ENCODE results near the gene TMEM18.
A peak's percentile ranks its signal among the peaks of the same experiment; 100 is the strongest.

Gene TMEM18

DNA sequence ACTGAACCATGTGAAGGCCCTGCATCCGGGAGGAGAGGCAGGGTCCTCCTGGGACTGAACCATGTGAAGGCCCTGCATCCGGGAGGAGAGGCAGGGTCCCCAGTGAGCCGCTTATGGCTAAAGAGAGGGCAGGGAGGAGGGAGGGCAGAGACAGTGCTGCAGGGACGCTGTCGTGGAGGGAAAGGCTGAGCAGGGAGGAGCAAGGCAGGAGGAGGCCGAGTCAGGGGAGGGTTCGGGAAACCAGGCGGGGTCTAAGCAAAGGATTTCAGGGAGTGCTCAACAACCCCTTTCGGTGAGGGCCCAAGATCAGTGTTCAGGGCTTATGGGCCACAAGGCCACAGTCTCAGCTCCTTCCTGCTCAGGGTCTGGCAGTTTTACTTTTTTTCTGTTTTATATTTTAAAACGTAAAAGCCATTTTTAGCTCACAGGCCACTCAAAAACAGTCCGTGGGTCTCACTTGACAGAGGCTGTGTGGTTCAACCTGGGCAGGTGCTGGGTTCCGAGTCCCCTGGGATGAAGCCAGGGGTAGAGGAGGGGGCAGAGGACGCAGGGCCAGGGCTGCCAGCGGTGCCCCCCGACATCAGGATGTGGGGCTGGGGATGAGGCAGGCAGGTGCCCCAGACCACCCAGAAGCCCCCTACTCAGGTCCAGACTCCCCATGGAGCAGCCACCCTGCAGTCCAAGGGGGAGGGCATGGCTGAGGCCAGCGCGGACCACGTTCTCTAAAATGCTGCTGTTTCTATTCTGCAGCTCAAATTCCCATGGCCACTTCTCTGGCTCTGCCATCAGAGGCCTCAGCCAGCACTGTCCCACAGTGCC is 5.2 kb downstream of the TMEM18 start:
- DNase-seq, result no peak

DNA sequence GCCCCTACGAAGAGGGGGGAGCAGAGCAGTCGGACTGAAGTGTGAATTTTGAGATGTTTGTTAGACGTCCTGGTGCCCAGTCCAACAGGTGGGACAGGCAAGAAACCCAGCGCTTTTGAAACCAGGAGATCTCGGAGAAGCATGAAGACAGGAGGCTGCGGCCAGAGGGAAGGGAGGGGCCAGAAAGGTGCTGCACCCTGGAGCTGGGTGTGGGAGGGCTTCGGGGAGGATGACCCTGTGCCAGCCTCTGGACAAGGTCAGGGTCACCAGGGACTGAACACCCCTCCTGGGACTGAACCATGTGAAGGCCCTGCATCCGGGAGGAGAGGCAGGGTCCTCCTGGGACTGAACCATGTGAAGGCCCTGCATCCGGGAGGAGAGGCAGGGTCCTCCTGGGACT is 6.1 kb downstream of the TMEM18 start:
- no peak for DNase-seq

DNA sequence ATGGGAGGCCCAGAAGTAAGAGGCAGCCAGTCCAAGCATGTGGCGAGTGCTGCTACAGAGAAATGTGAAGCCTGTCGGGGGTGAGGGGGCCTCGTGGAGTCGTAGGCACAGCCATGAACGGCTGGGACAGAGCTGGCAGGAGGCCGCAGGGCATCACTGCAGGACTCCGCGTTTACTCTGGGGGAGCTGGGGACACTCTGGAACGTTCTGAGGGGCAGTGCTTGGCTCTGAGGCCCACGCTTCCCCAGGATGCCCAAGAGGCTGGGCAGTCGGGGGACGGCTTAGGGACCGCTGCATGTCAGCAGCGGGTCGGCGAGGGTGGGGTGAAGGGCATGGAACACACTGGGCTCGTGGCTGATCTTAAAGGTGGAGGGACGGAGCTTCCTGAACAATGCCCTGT is 6.6 kb downstream of the TMEM18 start:
- DNase-seq, result no peak

DNA sequence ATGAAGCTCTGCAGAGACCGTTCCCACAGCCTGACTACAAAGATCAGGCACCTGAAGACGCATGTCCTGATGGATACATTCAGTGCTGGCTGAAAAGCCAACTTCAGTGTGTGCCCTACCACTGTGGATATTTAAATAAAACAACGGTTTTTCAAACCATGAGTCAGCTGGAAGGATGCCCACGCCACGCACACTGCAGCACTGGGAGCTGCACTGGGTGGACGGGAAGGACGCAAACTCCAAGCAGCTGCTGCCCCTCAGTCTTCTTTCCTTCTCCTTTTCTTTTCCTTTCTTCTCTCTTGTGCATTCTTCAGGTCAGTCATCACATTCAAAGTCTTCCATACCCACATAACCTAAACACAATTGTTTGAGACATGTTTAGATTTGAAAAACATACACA is 7.9 kb downstream of the TMEM18 start:
- DNase-seq, result no peak

DNA sequence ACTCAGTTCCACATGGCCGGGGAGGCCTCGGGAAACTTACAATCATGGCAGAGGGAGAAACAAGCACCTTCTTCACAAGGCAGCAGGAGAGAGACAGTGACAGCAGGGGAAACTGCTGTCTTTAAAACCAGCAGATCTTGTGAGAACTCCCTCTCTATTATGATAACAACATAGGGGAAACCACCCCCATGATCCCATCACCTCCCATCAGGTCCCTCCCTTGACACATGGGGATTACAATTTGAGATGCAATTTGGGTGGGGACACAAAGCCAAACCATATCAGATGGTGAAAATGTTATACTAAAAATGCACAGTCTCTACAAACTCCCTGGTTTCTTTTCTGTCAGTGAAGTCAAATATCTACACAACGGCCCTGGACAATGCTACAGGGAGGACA is 9.2 kb downstream of the TMEM18 start:
- DNase-seq, result no peak

DNA sequence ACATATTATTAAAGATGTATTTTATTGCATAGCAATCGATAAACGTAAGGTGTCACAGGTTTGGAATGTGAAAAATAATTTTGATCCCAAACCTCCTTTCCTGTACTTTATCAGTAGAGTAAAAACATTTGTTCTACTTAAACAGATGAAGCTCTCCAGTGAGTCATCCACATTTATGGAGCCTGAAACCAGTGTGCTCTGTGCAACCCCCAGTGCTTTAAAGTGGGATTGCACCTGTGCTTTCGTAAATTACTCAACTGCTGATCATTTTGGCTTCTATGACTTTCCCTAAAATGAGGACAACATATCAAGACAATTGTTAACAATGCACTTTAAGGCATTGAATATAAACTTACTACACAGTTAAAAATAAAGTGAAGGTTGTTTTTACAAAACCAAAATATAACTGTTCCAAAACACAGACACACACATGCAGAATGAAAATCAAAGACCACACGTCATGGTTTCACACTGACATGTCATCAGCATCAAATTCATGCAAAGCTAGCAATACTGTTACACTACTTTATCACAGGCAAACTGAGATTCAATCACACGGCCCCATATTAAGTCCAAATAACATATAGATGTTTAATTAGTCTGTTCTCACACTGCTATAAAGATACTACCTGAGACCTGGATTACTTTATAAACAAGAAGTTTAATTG is 9.7 kb downstream of the TMEM18 start:
- DNase-seq, result peak; percentile 27 to 51 (median 32)

DNA sequence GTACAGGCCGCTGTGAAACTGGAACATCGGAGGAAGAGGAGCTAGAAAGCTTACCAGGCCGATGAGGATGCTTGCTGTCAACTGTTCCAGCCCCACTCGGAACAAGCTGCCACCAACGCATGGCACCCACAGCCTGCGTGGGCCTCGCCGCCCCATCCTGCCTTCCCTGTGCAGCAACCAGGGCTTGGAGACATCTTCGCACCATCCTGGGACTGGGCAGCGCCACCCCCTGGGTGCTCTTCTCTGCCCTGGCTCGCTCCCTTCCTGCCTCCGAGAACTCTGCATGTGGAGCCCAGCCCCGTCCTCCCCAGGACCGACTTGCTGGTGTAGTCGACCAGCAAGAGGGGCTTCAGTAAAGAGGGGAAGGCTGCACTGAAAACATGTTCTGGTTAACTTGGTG is 10.8 kb downstream of the TMEM18 start:
- DNase-seq, result no peak

DNA sequence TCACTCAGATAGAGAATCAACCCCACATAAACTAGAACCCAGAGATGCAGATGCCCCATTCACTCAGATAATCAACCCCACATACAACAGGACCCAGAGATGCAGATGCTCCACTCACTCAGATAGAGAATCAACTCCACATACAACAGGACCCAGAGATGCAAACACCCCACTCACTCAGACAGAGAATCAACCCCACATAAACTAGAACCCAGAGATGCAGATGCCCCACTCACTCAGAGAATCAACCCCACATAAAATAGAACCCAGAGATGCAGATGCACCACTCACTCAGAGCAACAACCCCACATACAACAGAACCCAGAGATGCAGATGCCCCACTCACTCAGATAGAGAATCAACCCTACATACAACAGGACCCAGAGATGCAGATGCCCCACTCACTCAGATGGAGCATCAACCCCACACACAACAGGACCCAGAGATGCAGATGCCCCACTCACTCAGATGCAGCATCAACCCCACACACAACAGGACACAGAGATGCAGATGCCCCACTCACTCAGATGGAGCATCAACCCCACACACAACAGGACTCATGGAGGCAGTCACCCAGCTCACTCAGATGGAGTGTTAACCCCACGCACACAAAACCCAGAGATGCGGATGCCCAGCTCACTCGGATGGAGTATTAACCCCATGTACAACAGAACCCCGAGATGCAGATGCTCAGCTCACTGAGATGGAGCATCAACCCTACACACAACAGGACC is 11.7 kb downstream of the TMEM18 start:
- DNase-seq, result no peak

DNA sequence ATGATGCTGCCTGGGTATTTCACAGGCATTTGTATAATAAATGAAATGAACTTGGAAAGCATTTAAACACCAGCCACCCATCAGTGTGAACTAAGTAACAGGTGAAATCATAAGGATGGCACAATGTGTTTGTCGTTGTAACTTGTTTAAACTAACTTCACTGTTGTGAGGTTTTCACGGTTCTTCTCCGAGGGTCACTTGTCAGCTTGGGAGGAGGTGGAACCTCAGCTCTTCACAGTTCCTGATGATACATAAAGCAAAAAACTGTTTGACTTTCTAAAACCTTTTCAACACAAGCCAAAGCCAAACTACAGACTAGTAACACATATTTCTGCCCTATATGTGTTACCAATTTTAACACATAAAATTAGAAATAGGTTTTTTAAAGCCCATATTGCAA is 13.1 kb downstream of the TMEM18 start:
- DNase-seq, result no peak

DNA sequence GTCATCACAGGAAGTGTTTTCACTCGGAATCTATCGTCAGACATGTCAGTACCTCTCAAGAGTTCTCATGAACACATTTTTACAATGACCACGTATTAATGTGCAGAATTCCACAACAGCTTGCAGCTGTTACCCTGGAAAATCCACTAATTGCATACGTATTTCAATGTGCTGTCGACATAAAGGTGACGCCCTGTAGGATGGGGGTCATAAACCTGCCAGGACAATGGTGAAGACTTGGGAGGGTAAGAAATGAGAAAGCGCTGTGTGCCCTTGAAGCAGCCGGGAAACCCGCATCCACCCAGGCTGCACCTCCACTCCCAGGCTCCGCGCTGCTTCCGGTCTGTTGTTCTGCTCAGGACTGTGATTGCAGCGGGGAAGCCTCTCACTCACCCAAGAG is 14.0 kb downstream of the TMEM18 start:
- no peak for DNase-seq

DNA sequence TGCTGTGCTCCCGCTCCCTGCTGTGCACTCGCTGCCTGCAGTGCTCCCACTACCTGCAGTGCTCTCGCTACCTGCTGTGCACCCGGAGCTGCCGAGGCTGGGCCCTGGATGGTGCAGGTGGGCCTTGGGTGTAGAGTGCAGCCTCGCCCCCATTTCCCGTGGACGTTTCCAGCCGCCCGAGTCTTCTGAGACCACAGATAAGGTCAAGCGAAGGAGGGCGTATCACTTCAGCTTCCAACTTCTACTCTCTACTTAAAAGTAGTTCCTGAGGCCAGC is 15.9 kb downstream of the TMEM18 start:
- DNase-seq, result no peak

DNA sequence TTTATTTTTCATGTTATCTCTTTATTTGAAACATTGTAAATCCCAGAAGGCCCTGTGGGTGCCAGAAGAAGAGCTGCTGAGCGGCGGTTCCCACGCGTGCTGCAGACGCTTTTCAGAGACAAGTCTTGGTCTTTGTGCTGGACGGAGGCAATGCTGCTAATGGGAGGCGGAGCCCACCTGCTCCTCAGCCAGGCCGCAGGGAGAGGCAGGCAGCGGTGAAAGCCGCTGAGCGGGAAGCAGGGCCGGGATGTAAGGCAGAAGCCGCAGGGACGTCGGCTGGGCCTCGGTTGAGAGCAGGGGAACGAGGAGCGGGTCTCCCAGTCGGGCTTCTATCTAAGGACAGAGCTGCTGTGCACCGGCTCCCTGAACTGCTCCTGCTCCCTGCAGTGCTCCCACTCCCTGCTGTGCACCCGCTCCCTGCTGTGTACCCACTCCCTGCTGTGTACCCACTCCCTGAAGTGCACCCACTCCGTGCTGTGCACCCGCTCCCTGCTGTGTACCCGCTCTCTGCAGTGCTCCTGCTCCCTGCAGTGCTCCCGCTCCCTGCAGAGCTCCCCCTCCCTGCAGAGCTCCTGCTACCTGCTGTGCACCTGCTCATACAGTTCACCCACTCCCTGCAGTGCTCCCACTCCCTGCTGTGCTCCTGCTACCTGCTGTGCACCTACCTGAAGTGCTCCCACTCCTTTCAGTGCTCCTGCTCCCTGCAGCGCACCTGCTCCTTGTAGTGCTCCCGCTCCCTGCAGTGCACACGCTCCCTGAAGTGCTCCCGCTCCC is 16.4 kb downstream of the TMEM18 start:
- DNase-seq, result no peak

DNA sequence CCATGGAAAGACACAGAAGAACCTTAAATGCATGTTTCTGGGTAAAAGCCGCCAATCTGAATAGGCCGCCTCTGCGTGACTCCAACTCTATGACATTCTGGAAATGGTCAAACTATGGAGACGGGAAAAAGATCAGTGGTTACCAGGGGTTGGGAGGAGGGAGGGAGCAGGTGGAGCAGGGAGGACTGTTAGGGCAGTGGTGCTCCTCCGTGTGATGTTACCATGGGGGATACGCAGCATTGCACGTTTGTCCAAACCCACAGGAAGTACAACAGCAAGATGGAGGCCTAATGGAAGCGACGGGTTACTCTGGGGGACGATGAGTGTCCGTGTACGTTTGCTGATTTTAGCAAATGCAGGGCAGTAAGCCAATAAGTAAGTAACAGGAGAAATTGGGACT is 17.2 kb downstream of the TMEM18 start:
- no peak for DNase-seq

DNA sequence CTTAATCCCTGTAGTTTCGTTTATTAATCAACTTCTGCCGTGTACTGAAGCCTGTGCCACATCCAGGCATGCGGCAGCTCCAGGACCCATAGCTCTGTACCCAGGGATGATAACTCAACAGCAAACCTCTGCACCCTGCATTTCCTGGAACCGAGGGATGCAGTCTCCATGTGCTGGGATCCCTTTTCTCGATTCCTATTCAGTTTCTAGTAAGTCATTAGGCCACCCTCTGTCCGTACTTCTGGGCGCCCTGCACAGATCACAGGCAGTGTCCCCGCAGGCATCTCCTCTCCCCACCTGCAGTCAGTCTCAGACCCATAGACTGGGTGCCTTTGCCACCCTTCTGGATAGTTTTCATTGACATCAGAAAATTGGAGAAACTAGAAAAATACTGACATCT is 18.8 kb downstream of the TMEM18 start:
- DNase-seq, result no peak

DNA sequence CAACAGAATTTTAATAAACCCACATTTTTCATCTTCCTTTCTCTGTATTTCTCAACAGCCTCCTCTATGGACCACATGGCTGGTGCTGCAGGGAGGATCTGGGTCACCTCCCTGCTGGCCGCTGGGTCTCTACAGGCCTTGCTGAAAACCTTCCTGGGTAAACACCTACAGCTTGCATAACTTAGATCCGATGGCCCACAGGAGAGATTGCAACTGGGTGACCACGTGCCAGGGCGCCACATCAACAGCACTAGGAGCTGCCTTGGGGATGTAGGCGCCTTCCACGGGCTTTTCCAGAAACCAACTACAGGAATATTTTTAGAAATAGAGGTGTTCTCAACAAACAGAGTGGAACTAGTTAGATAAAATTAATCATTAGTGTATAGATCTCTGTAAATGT is 19.4 kb downstream of the TMEM18 start:
- DNase-seq, result no peak

DNA sequence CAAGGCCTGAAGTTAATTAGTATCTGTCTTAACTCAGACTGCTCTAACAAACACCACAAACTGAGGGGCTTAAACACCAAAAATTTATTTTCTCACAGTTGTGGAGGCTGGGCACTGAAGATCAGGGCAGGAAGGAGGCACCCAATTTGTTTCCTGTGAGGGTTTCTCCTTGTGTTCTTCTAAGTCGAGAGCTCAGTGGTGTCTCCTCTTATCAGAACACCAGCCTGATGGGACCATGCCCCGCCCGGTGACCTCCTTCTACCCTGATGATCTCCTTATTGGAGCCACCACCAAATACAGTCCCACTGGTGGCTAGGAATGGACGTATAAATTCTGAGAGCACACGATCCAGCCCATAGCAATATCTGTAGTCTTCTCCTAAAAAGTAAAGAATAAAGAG is 20.5 kb downstream of the TMEM18 start:
- no peak for DNase-seq

DNA sequence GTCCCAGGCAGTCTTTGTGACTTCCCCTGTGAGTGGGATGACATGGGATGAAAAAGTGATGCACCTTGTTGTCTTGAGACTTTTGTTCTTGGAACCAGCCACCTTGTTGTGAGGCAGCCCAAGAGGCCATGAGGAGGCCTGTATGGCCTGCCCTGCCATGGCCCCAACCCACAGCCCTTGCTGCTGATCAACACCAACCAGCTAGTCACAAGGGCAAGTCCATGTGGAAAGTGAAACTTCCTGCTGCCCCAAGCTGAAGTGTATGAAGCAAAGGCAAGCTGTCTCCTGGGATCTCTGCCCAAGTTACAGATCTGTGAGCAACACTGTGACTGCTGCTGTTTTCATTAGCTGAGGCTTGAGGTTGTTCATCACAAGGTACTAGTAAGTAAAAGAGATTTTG is 21.6 kb downstream of the TMEM18 start:
- peak in 1 of 3 donors; percentile 12 for DNase-seq

DNA sequence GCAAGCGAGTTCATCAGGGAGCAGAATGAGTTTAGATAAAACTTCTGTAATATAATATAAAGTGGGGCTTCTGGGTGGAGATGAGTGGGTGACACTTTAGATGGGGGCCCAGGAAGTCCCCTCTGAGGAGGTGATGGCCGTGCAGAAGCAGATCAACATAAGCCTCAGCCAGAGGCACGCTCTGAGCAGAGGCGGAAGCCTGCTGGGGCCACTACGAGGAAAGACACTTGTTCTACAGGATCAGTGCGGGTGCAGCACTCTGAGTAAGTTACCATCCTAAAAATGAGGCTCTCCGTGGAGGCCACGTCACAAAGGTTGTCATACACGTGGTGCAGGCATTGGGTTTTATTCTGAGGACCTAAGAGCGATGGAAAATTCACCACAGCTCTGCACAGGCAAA is 22.3 kb downstream of the TMEM18 start:
- DNase-seq, result no peak

DNA sequence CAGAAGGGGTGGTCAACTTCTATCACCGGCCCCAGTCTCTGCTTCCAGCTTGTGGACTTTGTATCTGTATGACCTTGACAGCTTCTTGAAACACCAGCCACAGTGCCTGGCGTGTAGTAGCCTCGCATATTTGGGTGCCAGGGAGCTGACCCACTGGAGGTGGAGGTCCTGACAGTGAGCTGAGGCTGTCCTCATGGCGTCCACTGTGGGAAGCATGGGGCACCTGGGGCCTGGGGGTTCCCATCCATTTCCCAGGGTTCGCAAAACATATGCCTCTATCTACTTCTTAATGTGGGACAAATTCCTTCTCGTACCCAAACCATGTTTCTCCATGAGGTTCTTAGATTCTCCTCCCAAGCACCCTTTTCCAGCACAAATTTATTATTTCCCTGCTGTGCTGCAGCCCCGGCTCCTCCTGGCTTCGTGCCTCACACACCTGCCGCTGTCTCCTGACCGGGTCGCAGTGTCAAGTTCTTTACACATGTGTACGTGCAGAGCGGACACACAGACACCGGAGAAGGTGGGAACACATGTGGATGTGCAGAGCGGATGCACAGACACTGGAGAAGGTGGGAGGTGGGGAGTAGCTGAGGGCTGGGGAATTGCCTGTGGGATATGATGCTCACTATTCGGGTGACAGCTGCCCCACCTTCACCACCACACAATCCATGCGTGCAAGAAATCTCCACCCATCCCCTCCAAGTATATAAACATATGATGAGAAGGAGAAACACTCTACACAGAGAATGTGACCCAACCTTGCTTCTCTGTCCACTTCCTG is 23.4 kb downstream of the TMEM18 start:
- no peak for DNase-seq

DNA sequence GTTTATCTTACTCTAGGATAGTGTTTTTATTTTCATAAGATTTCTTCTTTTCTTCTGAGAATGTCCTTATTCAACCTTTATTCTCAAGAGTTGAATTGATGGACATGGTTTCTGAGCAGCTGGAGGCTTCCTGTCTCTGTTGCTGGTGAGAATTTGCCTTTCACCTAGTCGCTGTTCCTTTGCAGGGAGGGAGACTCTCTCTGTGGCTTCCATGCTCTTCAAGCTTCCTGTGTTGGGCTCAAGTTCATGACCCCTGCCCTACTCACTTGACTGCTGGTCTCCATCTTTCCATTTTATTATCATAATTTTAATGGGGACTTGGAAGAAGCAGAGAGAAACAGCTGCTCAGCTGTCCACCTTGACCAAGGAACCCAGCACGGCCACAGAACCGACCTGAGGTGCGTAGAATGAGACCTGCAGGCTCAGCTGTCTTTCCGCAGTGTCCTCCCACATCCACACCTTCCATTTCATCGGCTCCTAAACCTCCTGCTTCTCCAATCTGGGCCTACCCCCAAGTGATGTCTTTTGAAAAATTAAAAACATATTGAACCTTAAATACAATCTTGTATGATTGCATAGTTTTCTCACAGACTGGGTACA is 24.2 kb downstream of the TMEM18 start:
- DNase-seq, result no peak

DNA sequence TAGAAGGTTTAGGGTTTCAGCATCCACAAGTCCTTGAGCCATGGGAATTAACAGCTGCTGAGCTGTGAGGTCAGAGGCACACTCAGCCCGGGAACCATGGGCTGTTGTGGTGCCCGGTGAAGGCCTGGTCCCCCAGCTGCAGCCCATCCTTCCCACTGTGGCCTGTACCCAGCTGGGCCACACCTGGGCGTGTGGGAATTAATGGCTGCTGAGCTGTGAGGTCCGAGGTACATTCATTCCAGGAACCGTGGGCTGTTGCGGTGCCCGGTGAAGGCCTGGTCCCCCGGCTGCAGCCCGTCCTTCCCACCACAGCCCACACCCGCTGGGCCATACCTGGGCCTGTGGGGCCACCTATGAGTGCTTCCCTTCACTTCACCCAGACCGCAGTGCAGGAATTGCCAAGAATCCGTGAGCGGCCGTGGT is 25.2 kb downstream of the TMEM18 start:
- no peak for DNase-seq

All from suppressor macrophage treated with lipopolysaccharide for 1 hour (primary cell).